DMS53 treated with DMSO at 0.1 percent for 48 hours (cell line): Measurements from ENCODE around the gene LAMB2.

Experiments
- DNase-seq: peaks from one replicate; lab custom pipeline; 2025; ENCODE audit not compliant: unreplicated experiment; lab: John Stamatoyannopoulos, UW

The LAMB2 gene

DNA sequence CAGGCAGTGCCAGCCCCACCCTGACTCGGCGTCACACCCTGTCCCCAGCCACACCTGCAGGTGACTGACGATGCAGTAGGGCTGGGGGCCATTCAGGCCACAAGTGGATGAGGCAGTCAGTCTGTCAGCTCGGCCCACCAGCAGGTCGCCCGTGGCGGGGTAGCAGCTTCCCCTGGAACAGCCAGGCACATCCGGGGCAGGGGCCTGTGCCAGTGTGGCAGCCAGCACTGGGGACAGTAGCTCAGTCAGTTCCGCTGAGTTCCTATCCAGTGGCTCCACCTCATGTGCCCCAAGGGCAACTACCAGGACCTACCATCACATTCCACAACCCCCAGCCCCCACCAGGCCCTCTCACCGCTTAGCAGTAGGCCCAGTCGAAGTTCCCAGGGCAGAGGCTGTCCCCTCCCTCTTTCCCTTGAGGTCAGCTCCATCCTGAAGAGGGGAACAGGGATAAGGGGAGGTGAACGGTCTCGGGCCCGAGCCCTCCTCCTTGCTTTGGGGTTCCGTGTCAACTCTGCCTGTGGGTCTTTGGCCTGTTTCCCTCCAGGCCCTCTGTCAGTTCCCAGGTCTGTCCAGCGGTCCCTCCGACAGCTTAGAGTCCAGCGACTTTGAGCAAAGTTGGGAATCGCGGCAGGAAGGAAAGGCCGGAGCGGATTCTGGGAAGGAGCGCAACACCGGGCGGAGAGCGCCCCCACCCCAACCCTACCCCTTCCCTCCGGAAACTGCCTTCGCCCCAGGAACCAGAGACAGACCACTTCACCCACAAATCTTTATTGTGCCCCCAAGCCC lies at the start of gene LAMB2:
LAMB2 (minus strand) TSS at position 614 of the 789 bp plus-strand sequence; CDS start at position 431, 183 bp downstream.
- DNase-seq = no peak

DNA sequence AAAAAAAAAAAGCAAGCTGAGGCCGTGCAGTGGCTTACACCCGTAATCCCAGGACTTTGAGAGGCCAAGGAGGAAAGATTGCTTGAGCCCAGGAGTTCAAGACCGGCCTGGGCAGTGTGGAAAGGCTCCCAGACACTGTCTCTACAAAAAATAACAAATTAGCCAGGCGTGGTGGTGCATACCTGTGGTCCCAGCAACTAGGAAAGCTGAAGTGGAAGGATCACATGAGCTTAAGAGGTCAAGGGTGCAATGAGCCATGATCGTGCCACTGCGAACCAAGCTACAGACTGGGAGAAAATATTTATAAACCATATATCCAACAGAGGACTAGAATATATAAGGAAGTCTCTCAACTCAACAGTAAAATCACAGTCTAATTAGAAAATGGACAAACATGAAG lies 48.5 kb upstream of the LAMB2 start:
- DNase-seq = no peak

DNA sequence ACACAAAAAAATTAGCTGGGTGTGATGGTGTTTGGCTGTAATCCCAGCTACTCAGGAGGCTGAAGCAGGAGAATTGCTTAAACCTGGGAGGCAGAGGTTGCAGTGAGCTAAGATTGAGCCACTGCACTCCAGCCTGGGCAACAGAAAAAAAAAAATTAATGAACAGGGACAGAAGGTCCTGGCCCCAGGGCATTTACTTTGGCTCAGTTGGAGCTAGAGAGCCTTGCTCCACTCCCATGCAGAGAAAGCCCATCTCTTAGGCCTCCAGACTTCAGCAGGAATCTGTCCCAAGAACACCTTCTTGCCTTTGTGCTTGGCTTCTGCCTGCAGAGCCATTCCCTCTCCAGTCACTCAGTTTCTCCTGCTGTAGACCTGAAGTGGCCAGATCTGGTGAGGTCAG lies 47.3 kb upstream of the LAMB2 start:
- no peak for DNase-seq

DNA sequence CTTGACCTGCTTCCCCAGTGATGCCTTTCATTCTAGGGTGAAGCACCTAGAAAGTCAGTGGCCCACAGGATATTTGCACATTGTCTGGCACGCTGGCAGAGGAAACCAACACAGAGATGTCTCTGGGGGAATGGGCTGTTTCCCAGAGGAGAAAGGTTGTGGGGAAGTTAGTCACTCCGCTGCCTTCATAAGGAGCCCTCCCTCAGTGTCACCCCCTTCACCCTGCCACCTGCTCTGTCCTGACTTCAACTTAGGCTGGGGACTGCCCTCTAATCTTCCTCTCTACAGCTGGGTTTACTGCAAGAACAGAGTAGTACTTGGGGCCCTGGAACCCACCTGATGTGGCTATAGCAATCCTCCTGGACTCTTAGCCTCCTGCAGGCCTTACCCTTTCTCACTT lies 44.2 kb upstream of the LAMB2 start:
- no peak for DNase-seq

DNA sequence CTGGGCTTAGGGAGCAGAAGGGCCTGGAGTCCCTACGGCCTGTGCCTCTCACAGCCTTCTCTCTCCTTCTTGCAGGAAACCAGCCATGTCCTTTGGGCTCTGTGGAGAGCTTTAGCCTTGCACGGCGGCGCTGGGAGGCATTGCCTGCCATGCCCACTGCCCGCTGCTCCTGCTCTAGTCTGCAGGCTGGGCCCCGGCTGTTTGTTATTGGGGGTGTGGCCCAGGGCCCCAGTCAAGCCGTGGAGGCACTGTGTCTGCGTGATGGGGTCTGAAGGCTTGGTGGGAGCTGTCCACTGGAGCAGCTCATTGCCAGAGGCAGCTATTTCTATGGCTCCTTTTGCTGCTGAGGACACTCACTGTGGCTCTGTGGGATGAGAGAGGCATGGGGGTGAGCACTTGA lies 42.7 kb upstream of the LAMB2 start:
- DNase-seq = no peak

DNA sequence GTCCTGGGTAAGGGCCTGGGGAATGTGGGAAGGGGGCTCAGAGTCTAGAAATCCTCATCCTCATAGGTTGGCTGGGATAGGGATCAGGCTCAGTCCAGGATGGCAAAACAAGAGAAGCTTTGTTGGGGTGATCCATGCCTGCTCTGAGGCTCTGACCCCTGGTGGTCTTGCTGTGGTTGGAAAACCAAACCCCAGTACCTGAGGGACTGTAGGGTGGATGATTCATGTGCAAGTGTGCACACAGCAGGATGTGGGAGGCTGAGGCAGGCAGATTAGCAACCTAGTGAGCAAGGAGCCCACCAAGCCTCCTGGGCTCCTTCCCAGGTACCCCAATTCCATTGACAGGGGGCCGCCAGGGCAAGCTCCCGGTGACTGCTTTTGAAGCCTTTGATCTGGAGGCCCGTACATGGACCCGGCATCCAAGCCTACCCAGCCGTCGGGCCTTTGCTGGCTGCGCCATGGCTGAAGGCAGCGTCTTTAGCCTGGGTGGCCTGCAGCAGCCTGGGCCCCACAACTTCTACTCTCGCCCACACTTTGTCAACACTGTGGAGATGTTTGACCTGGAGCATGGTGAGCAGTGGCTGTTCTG lies 41.6 kb upstream of the LAMB2 start:
- DNase-seq = no peak

DNA sequence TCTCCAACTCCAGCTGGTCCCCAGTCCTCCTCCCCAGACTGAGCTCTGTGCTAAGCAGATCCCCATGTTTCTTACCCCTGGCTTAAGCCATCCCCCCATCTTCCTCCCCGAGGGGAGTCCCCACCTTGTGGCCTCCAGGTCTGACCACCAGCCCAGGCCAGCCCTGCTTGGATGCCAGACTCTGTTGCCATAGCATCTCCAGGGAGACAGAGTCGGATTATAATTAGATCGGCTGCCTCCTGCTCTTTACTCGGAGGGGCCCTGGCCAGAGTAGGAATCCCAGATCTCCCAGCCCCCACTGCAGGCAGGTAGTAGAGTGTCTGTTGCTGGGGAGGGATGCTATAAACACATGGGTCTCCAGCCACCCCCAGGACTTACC lies 40.9 kb upstream of the LAMB2 start:
- no peak for DNase-seq

DNA sequence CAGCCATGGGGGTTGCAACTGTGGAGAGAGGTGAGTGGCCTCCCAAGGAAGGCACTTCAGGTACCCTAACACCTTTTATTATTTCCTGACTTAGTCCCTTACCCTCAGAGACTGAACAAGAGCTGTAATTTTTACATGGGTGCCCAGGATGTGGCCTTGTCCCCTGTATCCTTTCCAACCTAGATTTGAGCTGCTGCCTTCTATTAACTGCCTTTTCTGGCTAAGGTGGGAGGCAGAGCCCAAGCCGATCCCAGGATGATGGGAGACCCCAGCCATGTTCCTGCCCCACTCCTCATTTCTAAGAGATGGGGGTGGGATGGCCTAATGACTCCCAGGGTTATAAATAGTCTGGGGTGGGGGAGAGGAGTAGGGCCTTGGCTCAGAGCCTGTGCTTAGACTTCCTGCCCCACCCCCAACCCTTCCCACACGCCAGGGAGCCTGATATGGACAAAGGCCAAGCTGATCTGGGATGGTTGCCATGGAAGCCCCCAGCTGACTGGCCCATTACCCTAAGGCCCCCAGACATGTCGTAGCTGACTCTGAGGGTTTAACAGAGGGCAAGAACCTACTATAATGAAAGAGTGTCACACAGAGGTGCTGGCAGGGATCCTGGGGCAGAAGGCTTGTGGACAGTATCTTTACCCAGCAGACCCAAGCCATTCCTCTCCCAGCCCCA lies 40.4 kb upstream of the LAMB2 start:
- DNase-seq = no peak

DNA sequence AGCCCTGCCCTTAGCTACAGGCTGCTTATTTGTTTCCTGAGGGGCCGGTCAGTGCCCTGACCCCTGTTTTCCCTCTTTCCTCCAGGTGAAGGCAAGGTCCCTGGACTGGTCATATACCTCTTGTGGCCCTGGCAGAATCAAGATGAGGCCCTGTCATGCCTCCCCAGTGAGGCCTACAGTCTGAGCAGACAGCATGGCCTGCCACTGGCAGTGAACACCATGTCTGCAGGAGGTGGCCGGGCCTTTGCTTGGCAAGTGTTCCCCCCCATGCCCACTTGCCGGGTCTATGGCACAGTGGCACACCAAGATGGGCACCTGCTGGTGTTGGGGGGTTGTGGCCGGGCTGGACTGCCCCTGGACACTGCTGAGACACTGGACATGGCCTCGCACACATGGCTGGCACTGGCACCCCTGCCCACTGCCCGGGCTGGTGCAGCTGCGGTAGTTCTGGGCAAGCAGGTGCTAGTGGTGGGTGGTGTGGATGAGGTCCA lies 39.7 kb upstream of the LAMB2 start:
- no peak for DNase-seq

DNA sequence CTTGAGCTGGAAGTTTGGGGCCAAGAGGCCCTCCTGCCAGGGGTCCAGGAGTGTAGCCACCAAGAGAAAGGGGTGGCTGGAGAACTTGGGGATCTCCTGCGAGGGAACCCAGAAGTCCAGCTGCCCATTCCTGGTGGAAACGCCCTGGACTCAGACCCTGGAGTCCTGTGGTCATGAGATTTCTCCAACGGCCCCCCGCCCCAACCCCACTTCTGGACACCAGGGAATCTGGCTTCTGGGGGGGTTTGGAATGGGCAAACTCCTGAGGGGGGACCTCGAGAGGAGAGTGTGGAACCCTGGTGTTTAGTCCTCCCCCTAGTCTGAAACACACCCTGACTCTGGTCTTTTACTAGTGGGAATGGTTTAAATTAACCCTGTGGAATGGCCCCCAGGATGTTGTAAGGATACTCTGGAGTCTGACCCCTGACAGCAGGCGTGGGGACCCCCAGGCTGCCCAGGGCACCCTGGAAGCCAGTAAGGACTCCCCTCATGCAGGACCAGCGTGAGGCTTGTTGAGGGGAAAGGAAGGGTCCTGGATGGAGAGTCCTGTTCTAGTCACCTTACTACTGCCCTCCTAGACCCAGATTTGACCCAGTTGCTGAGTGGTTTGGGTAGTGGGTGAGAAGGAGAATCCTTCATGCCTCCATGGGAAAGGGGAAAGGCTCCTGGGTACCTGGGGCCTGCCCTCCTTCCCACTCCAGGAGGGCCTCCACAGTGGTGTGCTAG lies 39.1 kb upstream of the LAMB2 start:
- no peak for DNase-seq

DNA sequence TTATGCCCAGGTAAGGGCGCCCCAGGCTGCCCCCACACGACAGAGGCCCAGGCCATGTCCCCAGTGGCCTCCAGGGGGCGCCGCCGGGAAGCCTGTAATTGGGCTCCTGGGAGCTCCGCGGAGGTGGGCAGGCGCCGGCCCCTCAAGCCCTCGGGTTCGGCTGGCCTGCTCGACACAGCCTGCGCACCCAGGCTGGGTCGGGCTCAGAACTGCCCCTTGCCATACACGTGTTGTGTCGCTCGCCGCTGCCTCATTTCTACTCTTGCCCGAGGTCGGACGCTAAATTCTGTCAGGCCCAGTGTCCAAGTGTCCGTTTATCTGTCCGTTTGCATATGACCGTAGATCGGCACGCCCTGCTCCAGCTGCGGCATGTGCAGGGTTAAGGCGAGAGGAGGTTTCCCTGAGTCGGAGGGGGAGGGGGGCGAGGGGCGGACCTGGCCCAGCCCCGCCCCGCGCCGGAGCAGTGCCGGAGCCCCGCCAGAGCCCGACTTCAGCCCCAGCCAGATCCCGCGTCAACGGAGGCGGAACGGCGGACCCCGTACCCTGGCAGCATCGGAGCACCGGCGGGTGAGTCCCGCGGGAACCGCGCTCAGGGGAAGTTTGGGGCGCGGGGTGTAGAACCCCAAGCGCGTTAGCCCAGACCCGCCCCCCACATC lies 38.4 kb upstream of the LAMB2 start, which contains the start of gene KLHDC8B:
KLHDC8B (plus strand) TSS at position 480 of the 656 bp plus-strand sequence. CDS start 1,172 bp downstream, outside the sequence.
- DNase-seq = no peak

DNA sequence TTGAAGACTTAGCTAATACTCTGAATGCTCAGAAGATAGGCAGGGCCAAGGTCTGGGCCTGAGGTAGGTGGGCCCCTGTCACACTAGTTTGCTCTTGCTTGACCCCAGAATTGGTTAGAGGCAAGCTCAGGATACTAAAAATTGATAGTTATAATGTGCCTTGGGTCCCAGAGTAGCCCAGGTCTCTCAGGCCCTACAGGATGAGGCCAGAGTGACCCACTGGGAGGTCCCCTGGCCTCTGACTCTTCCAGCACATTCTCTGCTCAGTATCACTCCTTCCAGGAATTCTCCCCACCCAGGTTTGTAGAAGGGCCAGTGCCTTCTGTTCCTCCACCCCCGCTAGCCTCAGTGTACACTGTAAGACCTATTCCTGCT lies 37.9 kb upstream of the LAMB2 start:
- DNase-seq = no peak

DNA sequence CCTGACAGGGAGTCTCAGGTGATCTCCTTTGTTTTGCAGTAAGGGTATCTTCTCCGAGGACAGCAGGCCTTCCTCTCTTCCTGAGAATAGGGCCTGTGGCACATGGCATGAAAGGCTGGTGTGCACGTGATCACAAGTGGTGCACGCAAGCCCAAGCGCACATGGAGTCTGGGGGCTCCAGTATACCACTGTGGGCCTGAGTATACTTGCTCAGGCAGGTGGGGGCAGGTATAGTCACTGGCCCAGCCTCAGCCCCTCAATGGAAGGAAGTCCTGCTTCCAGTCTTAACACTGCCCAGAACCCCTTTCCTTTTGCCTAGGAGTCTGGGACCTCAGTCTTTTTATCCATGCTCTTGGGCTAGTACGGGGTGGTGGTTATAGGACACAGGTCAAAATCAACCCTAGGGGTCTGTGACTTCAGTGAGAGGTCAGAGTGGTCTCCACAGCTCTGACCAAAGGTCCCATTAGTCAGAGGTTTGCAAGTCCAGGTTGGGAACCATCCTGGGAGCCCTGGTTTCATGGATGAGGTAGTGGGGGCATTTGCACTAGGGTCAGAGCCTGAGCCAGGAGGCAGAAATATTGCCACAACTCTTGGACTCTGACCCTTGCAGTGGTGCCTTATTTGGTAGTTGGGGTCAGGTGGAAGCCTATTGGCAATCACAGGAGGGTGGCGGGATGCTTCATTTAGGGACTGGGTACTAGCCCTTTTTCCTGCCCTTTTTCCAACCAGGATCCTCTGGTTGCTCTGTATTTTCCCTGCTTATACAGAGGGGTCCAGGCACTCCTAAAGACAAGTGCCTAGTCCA lies 34.1 kb upstream of the LAMB2 start:
- no peak for DNase-seq

DNA sequence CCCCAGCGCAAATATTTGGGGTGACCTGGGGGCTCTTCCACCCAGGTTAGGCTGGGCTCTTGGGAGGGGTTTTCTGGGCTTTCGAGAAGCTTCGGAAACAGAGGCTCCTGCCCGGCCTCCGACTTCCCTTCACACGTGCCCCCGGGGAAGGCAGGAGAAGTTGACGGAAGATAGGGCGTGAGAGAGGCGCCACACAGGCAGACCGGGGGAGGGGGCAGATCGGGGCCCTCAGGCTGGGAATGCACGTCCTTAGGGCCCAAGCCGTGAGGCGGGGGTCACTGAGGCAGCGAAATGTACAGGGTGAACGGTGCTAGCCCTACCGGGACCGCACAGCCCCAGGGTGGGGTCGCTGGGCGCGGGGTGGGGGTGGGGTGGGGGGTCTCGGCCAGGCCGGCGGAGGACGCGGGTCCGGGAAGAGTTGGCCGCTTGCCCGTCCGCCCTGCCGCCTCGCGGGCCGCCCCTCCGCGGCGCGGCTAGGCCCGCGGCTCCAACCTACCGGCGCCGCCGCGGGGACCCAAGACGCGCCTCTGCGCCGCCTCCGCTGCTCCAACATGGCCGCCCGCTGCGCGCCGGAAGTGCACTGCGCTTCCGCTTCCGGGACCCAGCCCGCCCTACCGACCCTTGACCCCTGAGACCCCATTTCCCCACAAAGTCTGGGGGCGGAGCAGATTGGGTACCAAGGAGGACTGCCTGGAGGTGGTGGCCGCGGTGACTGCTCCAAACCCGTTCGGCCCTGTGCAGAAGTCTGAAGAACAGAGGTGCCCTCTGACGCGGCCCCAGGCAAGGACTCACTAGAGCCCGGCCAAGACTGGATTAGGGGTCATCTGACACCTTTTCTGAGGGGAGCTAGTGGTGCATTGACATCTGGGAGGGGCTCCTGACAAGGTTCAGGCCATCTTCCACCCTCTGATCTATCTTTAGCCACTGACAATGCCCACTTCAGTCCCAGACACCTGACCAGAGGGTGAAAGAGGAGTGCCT lies 33.2 kb upstream of the LAMB2 start, which contains the start of gene CCDC71:
CCDC71 (minus strand) TSS at position 561 of the 981 bp plus-strand sequence. CDS start 2,123 bp downstream, outside the sequence.
- no peak for DNase-seq

DNA sequence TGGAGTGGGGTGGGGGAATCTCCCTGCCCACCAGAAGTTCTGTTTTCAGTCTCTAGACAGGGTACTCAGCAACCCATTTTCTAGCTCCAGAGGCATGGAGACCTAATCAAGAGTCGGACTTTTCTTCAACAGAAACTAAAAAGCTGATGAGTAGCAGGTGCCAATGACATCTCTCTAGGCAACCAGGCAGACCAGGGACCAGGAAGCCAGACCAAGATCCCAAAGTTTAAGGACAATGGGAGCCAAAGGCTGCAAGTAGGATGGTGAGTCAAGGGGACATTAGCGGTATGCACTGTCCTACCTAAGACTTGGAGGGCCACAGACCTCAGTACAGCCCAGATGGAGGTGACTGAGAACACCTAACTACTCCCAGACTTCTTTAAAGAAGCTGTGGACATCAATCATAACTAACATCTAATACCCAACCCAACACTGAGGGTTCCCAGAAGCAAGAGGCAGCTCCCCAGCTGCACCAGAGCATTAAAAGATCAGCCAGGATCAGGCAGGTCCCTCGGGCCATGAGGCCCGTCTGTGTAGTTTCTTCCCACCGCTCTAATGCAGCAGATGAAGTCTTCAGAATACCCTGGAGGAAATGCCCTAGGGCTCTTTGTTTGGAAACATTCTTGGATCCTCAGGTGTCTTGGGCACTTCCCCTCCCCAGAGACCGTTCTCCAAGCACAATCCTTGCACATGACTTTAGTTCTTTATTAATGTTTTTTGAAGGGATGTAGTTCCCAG lies 32.3 kb upstream of the LAMB2 start:
- no peak for DNase-seq

DNA sequence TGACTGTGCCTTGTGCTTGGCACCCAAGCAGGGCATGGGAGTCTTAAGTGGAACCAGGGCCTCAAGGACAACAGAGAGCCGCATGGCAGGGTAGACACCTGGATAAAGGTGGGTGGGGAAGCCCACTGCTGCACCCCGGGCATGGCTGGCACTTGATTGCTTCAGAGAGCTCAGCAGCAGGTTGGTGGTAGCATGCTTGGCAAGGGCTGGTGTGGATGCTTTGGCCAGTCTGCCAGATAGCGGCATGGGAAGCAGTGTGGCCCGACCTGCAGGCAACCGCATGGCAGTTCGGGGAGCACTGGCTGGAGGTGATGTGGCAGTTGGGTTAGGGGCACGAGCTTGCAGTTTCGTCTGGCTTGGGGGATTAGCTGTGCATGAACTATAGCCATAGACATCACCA lies 30.8 kb upstream of the LAMB2 start:
- DNase-seq = no peak

DNA sequence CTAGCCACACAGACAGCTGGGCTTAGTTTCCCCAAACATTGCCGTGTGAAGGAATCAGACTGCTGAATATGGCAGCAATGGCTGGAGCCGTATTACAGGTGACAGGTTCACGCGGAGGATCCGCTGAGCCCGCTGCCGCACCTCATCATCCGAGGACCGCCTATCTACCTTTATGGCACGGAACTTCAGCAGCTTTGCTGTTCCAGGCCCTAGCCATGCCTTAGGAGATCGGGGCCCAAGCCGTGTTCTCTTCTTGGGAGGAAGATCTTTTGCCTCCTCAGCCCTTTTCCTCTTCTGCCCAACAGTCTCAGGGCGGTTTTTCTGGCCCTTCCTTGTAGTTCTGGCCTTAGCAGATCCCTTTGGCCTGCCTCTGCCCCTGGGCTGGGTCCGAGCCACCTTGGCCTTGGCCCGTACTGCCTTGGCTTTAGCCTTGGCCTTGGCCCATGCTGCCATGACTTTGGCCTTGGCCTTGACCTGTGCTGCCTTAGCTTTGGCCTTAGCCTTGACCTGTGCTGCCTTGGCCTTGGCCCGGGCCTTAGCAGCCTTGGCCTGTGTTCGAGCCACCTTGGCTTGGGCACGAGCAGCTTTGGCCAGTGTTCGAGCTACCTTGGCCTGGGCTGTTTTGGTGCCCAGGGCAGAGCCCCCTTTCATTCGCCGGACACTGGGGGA lies 30.0 kb upstream of the LAMB2 start:
- DNase-seq = no peak
